H1 (cell line): ENCODE measurements around the gene SYDE1.

Experiments used
- EP300 ChIP-seq, 2 experiments: IDR thresholded peaks; 1 replicate in 1 of 2; 2 replicates in 1 of 2; pipeline ENCODE4 v1.6.1; 2011 to 2012; ENCODE audit warnings: low read depth in 2 of 2, low read length in 2 of 2, mild to moderate bottlenecking in 2 of 2, borderline replicate concordance in 1 of 2, inconsistent platforms in 1 of 2, moderate library complexity in 1 of 2
- EZH2 ChIP-seq: fragments of 200-600 bp; sonication (generic); IDR thresholded peaks from 2 replicates; pipeline ENCODE4 v1.7.1; 2012; ENCODE audit warnings: low read depth, mild to moderate bottlenecking, moderate library complexity, low read length, inconsistent platforms; ENCODE audit not compliant: severe bottlenecking
- JUN ChIP-seq: IDR thresholded peaks from 2 replicates; pipeline ENCODE4 v1.6.1; 2011; ENCODE audit warnings: low read depth, mild to moderate bottlenecking, improper control_type of control experiment, low read length
- JUND ChIP-seq: IDR thresholded peaks from 2 replicates; pipeline ENCODE4 v1.6.1; 2011; ENCODE audit warnings: mild to moderate bottlenecking, improper control_type of control experiment, low read length
- POLR2A ChIP-seq, 2 experiments: IDR thresholded peaks; 1 replicate in 1 of 2; 2 replicates in 1 of 2; pipeline ENCODE4 v1.6.1; 2011; ENCODE audit warnings: low read depth in 2 of 2, low read length in 2 of 2, mild to moderate bottlenecking in 2 of 2; ENCODE audit errors: control extremely low read depth in 1 of 2
- POLR2AphosphoS5 ChIP-seq: IDR thresholded peaks from 2 replicates; pipeline ENCODE4 v1.6.1; 2011; ENCODE audit warnings: low read depth, low read length
- RBBP5 ChIP-seq: IDR thresholded peaks from 2 replicates; pipeline ENCODE4 v1.7.1; 2012; ENCODE audit warnings: low read depth, mild to moderate bottlenecking, inconsistent platforms, low read length, moderate library complexity, borderline replicate concordance
- SP1 ChIP-seq: IDR thresholded peaks from 2 replicates; pipeline ENCODE4 v1.6.1; 2011; ENCODE audit warnings: low read depth, low read length
- TAF1 ChIP-seq: IDR thresholded peaks from 2 replicates; pipeline ENCODE4 v1.6.1; 2011; ENCODE audit warnings: mild to moderate bottlenecking, low read depth, low read length
- TEAD4 ChIP-seq: IDR thresholded peaks from 2 replicates; pipeline ENCODE4 v1.6.1; 2012; ENCODE audit warnings: low read depth, low read length, inconsistent platforms, mixed read lengths
- TF ChIP-seq, protein P1 (sequence below): IDR thresholded peaks from 2 replicates; pipeline ENCODE4 v1.6.1; 2012; ENCODE audit warnings: low read length, inconsistent platforms
- TF ChIP-seq, protein P2 (sequence below), 3 experiments: IDR thresholded peaks; 1 replicate in 2 of 3; 2 replicates in 1 of 3; pipeline versions ENCODE4 v1.5.1 to v1.6.1; 2011; ENCODE audit warnings: low read length in 3 of 3, mild to moderate bottlenecking in 3 of 3, inconsistent platforms in 2 of 3, low read depth in 1 of 3, moderate library complexity in 1 of 3; ENCODE audit not compliant: insufficient read depth in 1 of 3; ENCODE audit errors: control extremely low read depth in 1 of 3

DNA sequence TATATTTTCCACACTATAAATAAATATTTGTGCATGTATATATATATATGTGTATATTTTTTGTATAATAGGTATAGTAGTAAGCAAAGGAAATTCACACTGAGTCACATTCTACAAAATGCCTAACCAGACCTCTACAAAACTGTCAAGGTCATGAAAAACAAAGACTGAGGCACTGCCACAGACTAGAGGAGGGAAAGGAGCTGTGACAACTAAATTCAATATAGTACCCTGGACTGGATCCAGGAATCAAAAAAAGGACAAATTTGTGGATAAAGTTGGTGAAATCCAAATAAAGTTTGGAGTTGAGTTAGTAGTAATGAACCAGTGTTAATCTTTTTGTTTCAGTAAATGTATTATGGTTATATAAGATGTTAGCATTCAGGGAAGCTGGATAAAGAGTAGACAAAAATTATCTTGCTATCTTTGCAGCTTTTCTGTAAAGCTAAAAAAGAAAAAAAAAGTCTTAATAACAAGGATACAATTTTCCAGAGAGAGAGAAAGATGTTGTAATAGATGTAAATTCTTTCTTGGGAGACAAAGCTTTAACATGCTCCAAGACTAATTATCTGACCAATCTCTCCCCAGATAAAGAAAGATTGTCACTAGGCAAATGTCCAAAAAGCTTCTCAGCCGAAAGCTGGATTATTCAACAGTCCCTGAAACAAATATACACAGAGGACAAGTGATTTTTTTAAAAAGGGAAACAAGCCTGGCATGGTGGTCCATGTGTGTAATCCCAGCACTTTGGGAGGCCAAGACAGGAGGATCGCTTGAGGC is 19.1 kb downstream of the SYDE1 start:
- TF ChIP-seq SP1: no peak
- no peak for TF ChIP-seq EZH2
- TF ChIP-seq, protein P1, sequence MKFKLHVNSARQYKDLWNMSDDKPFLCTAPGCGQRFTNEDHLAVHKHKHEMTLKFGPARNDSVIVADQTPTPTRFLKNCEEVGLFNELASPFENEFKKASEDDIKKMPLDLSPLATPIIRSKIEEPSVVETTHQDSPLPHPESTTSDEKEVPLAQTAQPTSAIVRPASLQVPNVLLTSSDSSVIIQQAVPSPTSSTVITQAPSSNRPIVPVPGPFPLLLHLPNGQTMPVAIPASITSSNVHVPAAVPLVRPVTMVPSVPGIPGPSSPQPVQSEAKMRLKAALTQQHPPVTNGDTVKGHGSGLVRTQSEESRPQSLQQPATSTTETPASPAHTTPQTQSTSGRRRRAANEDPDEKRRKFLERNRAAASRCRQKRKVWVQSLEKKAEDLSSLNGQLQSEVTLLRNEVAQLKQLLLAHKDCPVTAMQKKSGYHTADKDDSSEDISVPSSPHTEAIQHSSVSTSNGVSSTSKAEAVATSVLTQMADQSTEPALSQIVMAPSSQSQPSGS: no peak
- TF ChIP-seq, protein P2, sequence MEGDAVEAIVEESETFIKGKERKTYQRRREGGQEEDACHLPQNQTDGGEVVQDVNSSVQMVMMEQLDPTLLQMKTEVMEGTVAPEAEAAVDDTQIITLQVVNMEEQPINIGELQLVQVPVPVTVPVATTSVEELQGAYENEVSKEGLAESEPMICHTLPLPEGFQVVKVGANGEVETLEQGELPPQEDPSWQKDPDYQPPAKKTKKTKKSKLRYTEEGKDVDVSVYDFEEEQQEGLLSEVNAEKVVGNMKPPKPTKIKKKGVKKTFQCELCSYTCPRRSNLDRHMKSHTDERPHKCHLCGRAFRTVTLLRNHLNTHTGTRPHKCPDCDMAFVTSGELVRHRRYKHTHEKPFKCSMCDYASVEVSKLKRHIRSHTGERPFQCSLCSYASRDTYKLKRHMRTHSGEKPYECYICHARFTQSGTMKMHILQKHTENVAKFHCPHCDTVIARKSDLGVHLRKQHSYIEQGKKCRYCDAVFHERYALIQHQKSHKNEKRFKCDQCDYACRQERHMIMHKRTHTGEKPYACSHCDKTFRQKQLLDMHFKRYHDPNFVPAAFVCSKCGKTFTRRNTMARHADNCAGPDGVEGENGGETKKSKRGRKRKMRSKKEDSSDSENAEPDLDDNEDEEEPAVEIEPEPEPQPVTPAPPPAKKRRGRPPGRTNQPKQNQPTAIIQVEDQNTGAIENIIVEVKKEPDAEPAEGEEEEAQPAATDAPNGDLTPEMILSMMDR (IDR thresholded peaks at IDR 0.05; ENCODE audit: control extremely low read depth in 1 of 3, insufficient read depth in 1 of 3, low read depth in 1 of 3, low read length in 3 of 3): no peak
- TF ChIP-seq JUN: no peak
- TF ChIP-seq POLR2A (IDR thresholded peaks at IDR 0.05; ENCODE audit: control extremely low read depth in 1 of 2, low read depth in 2 of 2, low read length in 2 of 2): no peak
- no peak for TF ChIP-seq EP300 (IDR thresholded peaks at IDR 0.05; ENCODE audit: borderline replicate concordance in 1 of 2, low read depth in 2 of 2, low read length in 2 of 2)
- TF ChIP-seq TAF1: no peak
- no peak for TF ChIP-seq JUND
- no peak for TF ChIP-seq TEAD4
- TF ChIP-seq RBBP5: no peak
- TF ChIP-seq POLR2AphosphoS5: no peak
